ENCODE measurements around the gene CDC5L. TPM values are rescaled to one million over a fixed set of nuclear protein-coding genes. Genes with fewer than 3 reads are reported as not detected.

CDC5L gene
- total and polyA plus RNA-seq, 11 donors, result 5.8 to 24.8 (median 18.5) TPM

DNA sequence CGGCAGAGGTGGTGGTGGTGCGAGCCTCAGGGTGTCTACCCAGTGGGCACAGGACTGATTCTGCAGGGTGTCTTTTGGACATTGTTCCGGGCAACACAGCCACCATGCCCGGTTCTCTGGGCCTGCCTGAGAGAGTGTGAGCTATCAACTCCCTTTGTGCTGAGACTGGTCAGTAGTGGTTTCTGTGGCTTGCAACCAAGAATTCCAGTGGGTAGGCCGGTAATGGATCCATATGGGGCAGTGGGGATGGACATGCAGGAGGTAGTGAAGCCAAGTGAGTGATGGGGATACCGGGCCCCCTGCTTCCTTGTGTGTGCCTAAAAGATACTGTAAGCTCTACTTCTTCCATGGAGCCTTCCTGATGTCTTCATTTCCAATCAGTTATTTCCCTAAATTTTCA is 71.0 kb downstream of the CDC5L start:
- H3K4me3 ChIP-seq, result no peak overlapping the region
- H3K36me3 ChIP-seq, result no peaks in the 10 kb centered on the region
- intact Hi-C loops (cut with DNase I), result loop anchor here in 1 of 10 donors (10.0 kb wide), 1 partner anchor 194 kb away; the partner anchor contains the start of gene NFKBIE
- ATAC-seq (no peak), DNase-seq (no peak)
- WGBS, 4 donors, result 95 to 99% (median 98%) methylated on average over 6 of the region's 6 CpGs
- H3K27ac ChIP-seq, result no peak overlapping the region
- H3K27me3 ChIP-seq, result no peaks in the 10 kb centered on the region
- H3K4me1 ChIP-seq, result peaks cover 0 to 14% (median 6%) of the 10 kb centered on the region in 12 donors
- TF ChIP-seq CTCF (IDR thresholded peaks at IDR 0.05) (no peak), POLR2A (IDR thresholded peaks at IDR 0.05) (no peak)
- no peaks in the 10 kb centered on the region for H3K9me3 ChIP-seq

- no peak overlapping the region for H3K27ac ChIP-seq
- WGBS, 4 donors, result 77 to 91% (median 87%) methylated on average over 15 of the region's 15 CpGs
- TF ChIP-seq CTCF (IDR thresholded peaks at IDR 0.05) (no peak), POLR2A (IDR thresholded peaks at IDR 0.05) (no peak)
- ATAC-seq (no peak), DNase-seq (no peak)
- no peaks in the 10 kb centered on the region for H3K36me3 ChIP-seq
- no peaks in the 10 kb centered on the region for H3K27me3 ChIP-seq
- peaks cover 0 to 12% (median 3%) of the 10 kb centered on the region in 12 donors for H3K4me1 ChIP-seq
- intact Hi-C loops (cut with DNase I), result no loop called here
- no peaks in the 10 kb centered on the region for H3K9me3 ChIP-seq
- H3K4me3 ChIP-seq, result no peak overlapping the region
Measured at GRCh38 chr6:44462335-44462734, 74.8 kb downstream of the CDC5L start.

DNA sequence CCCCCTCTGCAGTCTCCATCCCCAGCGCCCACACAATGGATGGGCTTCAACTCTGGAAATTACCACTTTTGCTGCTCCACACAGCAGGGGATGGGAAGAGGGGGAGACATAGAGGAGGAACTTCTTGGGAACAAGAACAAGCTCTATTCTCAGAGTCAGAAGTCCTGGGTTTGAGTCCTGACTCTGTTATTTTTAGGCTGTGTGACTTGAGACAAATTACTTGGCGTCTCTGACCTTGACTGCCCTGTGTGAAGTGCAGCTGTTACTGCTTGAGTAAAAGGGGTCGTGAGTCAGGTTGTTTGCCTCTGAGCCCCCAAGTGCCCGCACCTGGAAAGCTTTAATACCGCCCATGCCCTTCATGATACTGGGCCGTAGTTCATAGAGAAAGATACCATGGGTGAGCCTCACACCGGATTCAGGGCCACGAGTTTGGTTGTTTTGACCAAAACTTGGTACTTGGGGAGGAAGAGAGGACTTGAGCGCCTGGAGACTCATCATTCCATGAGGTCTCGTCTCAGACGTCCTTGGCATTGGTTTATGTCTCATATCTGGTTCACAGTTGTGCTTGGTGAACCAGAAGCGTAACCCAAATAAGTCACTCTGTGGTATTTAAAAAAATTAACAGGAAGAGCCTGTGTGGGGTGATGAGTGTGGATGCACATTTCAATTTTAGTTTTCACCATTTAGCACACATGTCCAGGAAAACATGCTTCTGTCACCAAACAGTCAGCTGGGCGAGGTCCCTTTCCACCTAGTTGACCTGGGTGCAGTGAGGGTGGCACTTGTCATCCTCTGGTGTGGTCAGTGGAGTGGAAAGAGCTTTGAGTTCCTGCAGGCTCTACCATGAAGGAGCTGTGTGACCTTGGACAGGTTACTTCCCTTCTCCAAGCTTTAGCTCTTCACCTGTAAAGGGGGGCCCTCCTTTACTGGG is 75.6 kb downstream of the CDC5L start:
- TF ChIP-seq POLR2A (IDR thresholded peaks at IDR 0.05) (no peak), CTCF (IDR thresholded peaks at IDR 0.05) (no peak)
- ATAC-seq (no peak), DNase-seq (no peak)
- WGBS, 4 donors, result 89 to 93% (median 91%) methylated on average over 13 of the region's 13 CpGs
- H3K27me3 ChIP-seq, result no peaks in the 10 kb centered on the region
- no peak overlapping the region for H3K4me3 ChIP-seq
- no peaks in the 10 kb centered on the region for H3K36me3 ChIP-seq
- peaks cover 0 to 9% (median 0%) of the 10 kb centered on the region in 12 donors for H3K4me1 ChIP-seq
- intact Hi-C loops (cut with DNase I), result no loop called here
- H3K9me3 ChIP-seq, result no peaks in the 10 kb centered on the region
- H3K27ac ChIP-seq, result no peak overlapping the region

- Histone ChIP-seq H3K36me3 (no peaks in the 10 kb centered on the region), H3K4me1 (peaks cover 0 to 9% (median 0%) of the 10 kb centered on the region in 12 donors), H3K9me3 (no peaks in the 10 kb centered on the region), H3K27ac (no peak overlapping the region), H3K4me3 (no peak overlapping the region), H3K27me3 (no peaks in the 10 kb centered on the region)
- intact Hi-C loops (cut with DNase I), result no loop called here
- 88 to 94% (median 91%) methylated on average over 11 of the region's 11 CpGs for WGBS, 4 donors
- TF ChIP-seq POLR2A (IDR thresholded peaks at IDR 0.05) (no peak), CTCF (IDR thresholded peaks at IDR 0.05) (no peak)
- DNase-seq, result no peak
- no peak for ATAC-seq
Measured at GRCh38 chr6:44463728-44464450, 76.4 kb downstream of the CDC5L start.

Measured in heart left ventricle (tissue), 16 donors.